GM21360 (cell line): ENCODE measurements around the gene PTPRM.

Experiments
- ATAC-seq: cut with Tn5 transposase; IDR thresholded peaks from one replicate; pipeline ENCODE4 v1.9.1; 2021; ENCODE audit warnings: mild to moderate bottlenecking, moderate library complexity; ENCODE audit not compliant: unreplicated experiment

Gene PTPRM

GRCh38 chr18:8296886-8297616 lies 729.9 kb downstream of the PTPRM start:
- no peak for ATAC-seq

GRCh38 chr18:8298186-8298585 lies 731.1 kb downstream of the PTPRM start:
- no peak for ATAC-seq

GRCh38 chr18:8299054-8299980 lies 732.2 kb downstream of the PTPRM start:
- no peak for ATAC-seq

GRCh38 chr18:8300751-8301410 lies 733.8 kb downstream of the PTPRM start:
- ATAC-seq, result no peak

- no peak for ATAC-seq
Observed at GRCh38 chr18:8301427-8302172, 734.5 kb downstream of the PTPRM start.

- ATAC-seq, result no peak
Observed at GRCh38 chr18:8303151-8303755, 736.1 kb downstream of the PTPRM start.

GRCh38 chr18:8307960-8308359 lies 740.8 kb downstream of the PTPRM start:
- no peak for ATAC-seq

GRCh38 chr18:8313043-8313442 lies 745.9 kb downstream of the PTPRM start:
- no peak for ATAC-seq

- ATAC-seq, result no peak
Observed at GRCh38 chr18:8314124-8314523, 747.0 kb downstream of the PTPRM start.

- ATAC-seq, result no peak
Observed at GRCh38 chr18:8319798-8320489, 752.8 kb downstream of the PTPRM start.

GRCh38 chr18:8322486-8322885 lies 755.4 kb downstream of the PTPRM start:
- ATAC-seq, result no peak

GRCh38 chr18:8324343-8325065 lies 757.4 kb downstream of the PTPRM start:
- ATAC-seq, result no peak

GRCh38 chr18:8326763-8327394 lies 759.8 kb downstream of the PTPRM start:
- ATAC-seq, result no peak

- no peak for ATAC-seq
Observed at GRCh38 chr18:8328126-8328525, 761.0 kb downstream of the PTPRM start.

GRCh38 chr18:8329186-8329771 lies 762.2 kb downstream of the PTPRM start:
- ATAC-seq, result no peak

- no peak for ATAC-seq
Observed at GRCh38 chr18:8330575-8330974, 763.5 kb downstream of the PTPRM start.

- no peak for ATAC-seq
Observed at GRCh38 chr18:8332286-8332685, 765.2 kb downstream of the PTPRM start.

GRCh38 chr18:8333961-8334360 lies 766.8 kb downstream of the PTPRM start:
- no peak for ATAC-seq
